ENCODE data around the gene DNAAF1. TPM values are rescaled to one million over a fixed set of nuclear protein-coding genes. Genes with fewer than 3 reads are reported as not detected.
"Not testable (repeated sequence)": the region's sequence is repeated elsewhere in the genome, so short reads cannot be mapped to it uniquely, and the experiment has no call there.

The DNAAF1 gene
- total and polyA plus RNA-seq, 11 donors = 0.15 to 0.38 (median 0.25) TPM; not detected in 6

DNA sequence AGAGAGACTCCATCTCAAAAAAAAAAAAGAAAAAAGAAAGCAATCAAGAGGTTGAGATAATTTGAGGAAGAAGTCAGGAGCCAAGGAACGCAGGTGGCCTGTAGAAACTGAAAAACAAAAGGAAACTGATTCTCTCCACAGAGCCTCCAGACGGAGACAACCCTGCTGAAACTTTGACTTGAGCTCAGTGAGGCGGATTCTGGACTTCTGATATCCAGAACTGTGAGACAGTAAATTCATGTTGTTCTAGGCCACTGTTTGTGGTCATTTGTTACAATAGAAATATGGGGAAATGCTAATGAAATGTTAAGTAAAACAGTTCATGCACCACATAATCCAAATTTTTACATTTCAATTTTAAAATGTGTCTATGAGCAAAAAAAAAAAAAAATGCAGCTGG is 33.6 kb upstream of the DNAAF1 start:
- DNase-seq (no peak), ATAC-seq (no peak)
- Histone ChIP-seq H3K4me3 (no peak overlapping the region), H3K4me1 (peaks cover 0 to 48% (median 27%) of the 10 kb centered on the region in 12 donors), H3K27me3 (no peaks in the 10 kb centered on the region), H3K9me3 (no peaks in the 10 kb centered on the region), H3K36me3 (peaks cover 0 to 24% (median 11%) of the 10 kb centered on the region in 9 donors), H3K27ac (peak overlapping the region in 4 of 12 donors; percentile 7 to 75 (median 48))
- TF ChIP-seq CTCF (IDR thresholded peaks at IDR 0.05) = no peak
- TF ChIP-seq POLR2A (IDR thresholded peaks at IDR 0.05) = no peak
- intact Hi-C loops (cut with DNase I) = no loop called here
- 63 to 68% (median 67%) methylated on average over 3 of the region's 3 CpGs for WGBS, 4 donors

DNA sequence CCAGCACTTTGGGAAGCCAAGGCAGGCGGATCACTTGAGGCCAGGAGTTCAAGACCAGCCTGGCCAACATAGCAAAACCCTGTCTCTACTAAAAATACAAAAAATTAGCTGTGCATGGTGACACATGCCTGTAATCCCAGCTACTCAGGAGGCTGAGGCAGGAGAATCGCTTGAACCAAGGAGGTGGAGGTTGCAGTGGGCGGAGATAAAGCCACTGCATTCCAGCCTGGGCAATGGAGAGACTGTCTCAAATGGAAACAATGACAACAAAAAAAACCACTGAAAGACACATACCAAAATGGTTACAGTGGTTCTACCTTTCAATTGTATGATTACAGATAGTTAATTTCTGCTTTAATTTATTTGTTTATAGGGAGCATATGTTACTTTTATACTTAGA is 33.2 kb upstream of the DNAAF1 start:
- 90 to 96% (median 95%) methylated on average over 3 of the region's 3 CpGs for WGBS, 4 donors
- intact Hi-C loops (cut with DNase I) = not testable (repeated sequence)

GRCh38 chr16:84115919-84116719 is 29.0 kb upstream of the DNAAF1 start:
- DNase-seq (peak in 1 of 5 donors; percentile 50), ATAC-seq (peak in 3 of 4 donors; percentile 1 to 17 (median 10))
- Histone ChIP-seq H3K27me3 (no peaks in the 10 kb centered on the region), H3K4me3 (peak overlapping the region; percentile 49 to 100 (median 84)), H3K36me3 (no peaks in the 10 kb centered on the region), H3K27ac (peak overlapping the region; percentile 80 to 99 (median 92)), H3K4me1 (peaks cover 0 to 36% (median 21%) of the 10 kb centered on the region in 12 donors), H3K9me3 (no peaks in the 10 kb centered on the region)
- 1 to 3% (median 2%) methylated on average over 18 to 57 of the region's 57 CpGs for WGBS, 4 donors
- no peak for TF ChIP-seq POLR2A (IDR thresholded peaks at IDR 0.05)
- peak in 10 of 12 donors; percentile 20 to 56 (median 36) for TF ChIP-seq CTCF (IDR thresholded peaks at IDR 0.05)
- intact Hi-C loops (cut with DNase I) = loop anchor here in 5 of 10 donors (2.0 to 5.0 kb wide), 4 partner anchors 23 to 71 kb away; partner anchors contain the start of gene TAF1C (in 3 of the 5)

More for the DNA sequence above, 33.2 kb upstream of the DNAAF1 start:
- peaks cover 0 to 44% (median 24%) of the 10 kb centered on the region in 12 donors for H3K4me1 ChIP-seq
- peak overlapping the region in 1 of 12 donors; percentile 75 for H3K27ac ChIP-seq
- ATAC-seq, H3K4me3 ChIP-seq, H3K27me3 ChIP-seq, H3K9me3 ChIP-seq: not testable (repeated sequence)
- peaks cover 0 to 24% (median 11%) of the 10 kb centered on the region in 9 donors for H3K36me3 ChIP-seq
- DNase-seq = peak in 1 of 5 donors; percentile 6

- Histone ChIP-seq H3K9me3 (no peaks in the 10 kb centered on the region), H3K4me3 (peak within 1 kb of the TSS; percentile 49 to 100 (median 84)), H3K27me3 (no peaks in the 10 kb centered on the region), H3K27ac (peak within 1 kb of the TSS; percentile 80 to 99 (median 92)), H3K36me3 (peaks cover 0 to 5% (median 0%) of the 10 kb centered on the region in 9 donors), H3K4me1 (peaks cover 0 to 29% (median 19%) of the 10 kb centered on the region in 12 donors)
- ATAC-seq (peak; percentile 97 to 99 (median 98)), DNase-seq (peak; percentile 99 to 100 (median 99))
- 0 to 1% (median 0%) methylated on average over 35 to 94 of the region's 94 CpGs for WGBS, 4 donors
- intact Hi-C loops (cut with DNase I) = loop anchor here in 5 of 10 donors (2.0 to 5.0 kb wide), 4 partner anchors 22 to 70 kb away; partner anchors contain the start of gene TAF1C (in 3 of the 5)
- peak in 2 of 12 donors; percentile 1 to 4 for TF ChIP-seq CTCF (IDR thresholded peaks at IDR 0.05)
- TF ChIP-seq POLR2A (IDR thresholded peaks at IDR 0.05) = peak in 1 of 2 donors; percentile 91
Measured at GRCh38 chr16:84116720-84117493, 28.2 kb upstream of the DNAAF1 start, which contains the start of gene MBTPS1. TSS of gene MBTPS1 (minus strand) at chr16:84116942. CDS start at chr16:84101783, 15,159 bp downstream.

Measured in heart left ventricle (tissue), 16 donors.